ENCODE results near the gene MYRF. TPM values are rescaled to one million over a fixed set of nuclear protein-coding genes. Genes with fewer than 3 reads are reported as not detected.

MYRF gene
- total RNA-seq, 1 donor from 2014 or later: 39.5 TPM

- TF ChIP-seq CTCF (IDR thresholded peaks at IDR 0.05; ENCODE audit: insufficient read depth, low read depth, low read length): no peak
- TF ChIP-seq EZH2 (IDR thresholded peaks at IDR 0.05; ENCODE audit: insufficient read depth, low read length): no peak
- Histone ChIP-seq H3K4me1 (ENCODE audit: insufficient read depth, low read length) (peaks cover 25% of the 10 kb centered on the region), H3K79me2 (ENCODE audit: insufficient read depth, low read length) (peaks cover 19% of the 10 kb centered on the region), H3K9ac (ENCODE audit: low read length) (peak overlapping the region; percentile 79), H3K4me3 (ENCODE audit: insufficient read depth, low read depth, low read length) (peak overlapping the region; percentile 59), H2AFZ (ENCODE audit: low read depth, low read length) (peak overlapping the region; percentile 81), H3K9me3 (ENCODE audit: insufficient read depth, low read depth, low read length) (no peaks in the 10 kb centered on the region), H3K27ac (ENCODE audit: low read depth, low read length) (peak overlapping the region; percentile 66), H3K4me2 (ENCODE audit: low read length) (peak overlapping the region; percentile 91), H3K27me3 (ENCODE audit: insufficient read depth, low read length) (no peaks in the 10 kb centered on the region), H4K20me1 (ENCODE audit: insufficient read depth, low read length) (no peaks in the 10 kb centered on the region), H3K36me3 (ENCODE audit: insufficient read depth, low read length) (peaks cover 3% of the 10 kb centered on the region)
- Mint-ChIP-seq H3K27ac (ENCODE audit: unreplicated experiment) (no peak overlapping the region), H3K27me3 (ENCODE audit: low read depth, unreplicated experiment) (peaks cover 19% of the 10 kb centered on the region), H3K9me3 (ENCODE audit: unreplicated experiment) (no peaks in the 10 kb centered on the region), H3K36me3 (ENCODE audit: low read depth, unreplicated experiment) (peaks cover 4% of the 10 kb centered on the region), H3K4me3 (ENCODE audit: unreplicated experiment) (no peak overlapping the region), H3K4me1 (ENCODE audit: low read depth, unreplicated experiment) (peaks cover 20% of the 10 kb centered on the region)
- FAIRE-seq: no peak
- peak; percentile 69 for DNase-seq (ENCODE audit: low read depth)
Observed at GRCh38 chr11:61718621-61719302, 33.7 kb upstream of the MYRF start.

- DNase-seq (ENCODE audit: low read depth) (no peak), FAIRE-seq (no peak)
- Mint-ChIP-seq H3K4me1 (ENCODE audit: low read depth, unreplicated experiment) (peaks cover 20% of the 10 kb centered on the region), H3K27me3 (ENCODE audit: low read depth, unreplicated experiment) (peaks cover 9% of the 10 kb centered on the region), H3K4me3 (ENCODE audit: unreplicated experiment) (no peak overlapping the region), H3K36me3 (ENCODE audit: low read depth, unreplicated experiment) (peaks cover 6% of the 10 kb centered on the region), H3K9me3 (ENCODE audit: unreplicated experiment) (no peaks in the 10 kb centered on the region), H3K27ac (ENCODE audit: unreplicated experiment) (no peak overlapping the region)
- H3K9me3 ChIP-seq (ENCODE audit: insufficient read depth, low read depth, low read length): no peaks in the 10 kb centered on the region
- no peak overlapping the region for H3K9ac ChIP-seq (ENCODE audit: low read length)
- no peak overlapping the region for H3K4me3 ChIP-seq (ENCODE audit: insufficient read depth, low read depth, low read length)
- no peaks in the 10 kb centered on the region for H3K27me3 ChIP-seq (ENCODE audit: insufficient read depth, low read length)
- no peak overlapping the region for H3K27ac ChIP-seq (ENCODE audit: low read depth, low read length)
- peaks cover 19% of the 10 kb centered on the region for H3K79me2 ChIP-seq (ENCODE audit: insufficient read depth, low read length)
- H4K20me1 ChIP-seq (ENCODE audit: insufficient read depth, low read length): no peaks in the 10 kb centered on the region
- peaks cover 4% of the 10 kb centered on the region for H3K36me3 ChIP-seq (ENCODE audit: insufficient read depth, low read length)
- no peak overlapping the region for H3K4me2 ChIP-seq (ENCODE audit: low read length)
- no peak overlapping the region for H2AFZ ChIP-seq (ENCODE audit: low read depth, low read length)
- TF ChIP-seq CTCF (IDR thresholded peaks at IDR 0.05; ENCODE audit: insufficient read depth, low read depth, low read length) (no peak), EZH2 (IDR thresholded peaks at IDR 0.05; ENCODE audit: insufficient read depth, low read length) (no peak)
- peaks cover 26% of the 10 kb centered on the region for H3K4me1 ChIP-seq (ENCODE audit: insufficient read depth, low read length)
Observed at GRCh38 chr11:61719978-61720377, 32.5 kb upstream of the MYRF start.

- no peak for TF ChIP-seq EZH2 (IDR thresholded peaks at IDR 0.05; ENCODE audit: insufficient read depth, low read length)
- no peak for TF ChIP-seq CTCF (IDR thresholded peaks at IDR 0.05; ENCODE audit: insufficient read depth, low read depth, low read length)
- Histone ChIP-seq H3K79me2 (ENCODE audit: insufficient read depth, low read length) (peaks cover 18% of the 10 kb centered on the region), H2AFZ (ENCODE audit: low read depth, low read length) (no peak overlapping the region), H3K36me3 (ENCODE audit: insufficient read depth, low read length) (peaks cover 4% of the 10 kb centered on the region), H3K9ac (ENCODE audit: low read length) (no peak overlapping the region), H3K27ac (ENCODE audit: low read depth, low read length) (no peak overlapping the region), H3K9me3 (ENCODE audit: insufficient read depth, low read depth, low read length) (no peaks in the 10 kb centered on the region), H3K4me2 (ENCODE audit: low read length) (no peak overlapping the region), H3K4me1 (ENCODE audit: insufficient read depth, low read length) (peaks cover 32% of the 10 kb centered on the region), H3K4me3 (ENCODE audit: insufficient read depth, low read depth, low read length) (no peak overlapping the region), H3K27me3 (ENCODE audit: insufficient read depth, low read length) (no peaks in the 10 kb centered on the region), H4K20me1 (ENCODE audit: insufficient read depth, low read length) (no peaks in the 10 kb centered on the region)
- H3K36me3 Mint-ChIP-seq (ENCODE audit: low read depth, unreplicated experiment): peaks cover 6% of the 10 kb centered on the region
- peaks cover 23% of the 10 kb centered on the region for H3K4me1 Mint-ChIP-seq (ENCODE audit: low read depth, unreplicated experiment)
- no peak overlapping the region for H3K27ac Mint-ChIP-seq (ENCODE audit: unreplicated experiment)
- no peaks in the 10 kb centered on the region for H3K9me3 Mint-ChIP-seq (ENCODE audit: unreplicated experiment)
- no peak for DNase-seq (ENCODE audit: low read depth)
- H3K4me3 Mint-ChIP-seq (ENCODE audit: unreplicated experiment): no peak overlapping the region
- peaks cover 7% of the 10 kb centered on the region for H3K27me3 Mint-ChIP-seq (ENCODE audit: low read depth, unreplicated experiment)
- FAIRE-seq: no peak
Observed at GRCh38 chr11:61720597-61720996, 31.8 kb upstream of the MYRF start.
